ENCODE measurements around the gene CEP19. TPM values are rescaled to one million over a fixed set of nuclear protein-coding genes. Genes with fewer than 3 reads are reported as not detected.

CEP19 gene
- total and polyA plus RNA-seq, 9 donors, result 0.83 to 4.8 (median 1.9) TPM

DNA sequence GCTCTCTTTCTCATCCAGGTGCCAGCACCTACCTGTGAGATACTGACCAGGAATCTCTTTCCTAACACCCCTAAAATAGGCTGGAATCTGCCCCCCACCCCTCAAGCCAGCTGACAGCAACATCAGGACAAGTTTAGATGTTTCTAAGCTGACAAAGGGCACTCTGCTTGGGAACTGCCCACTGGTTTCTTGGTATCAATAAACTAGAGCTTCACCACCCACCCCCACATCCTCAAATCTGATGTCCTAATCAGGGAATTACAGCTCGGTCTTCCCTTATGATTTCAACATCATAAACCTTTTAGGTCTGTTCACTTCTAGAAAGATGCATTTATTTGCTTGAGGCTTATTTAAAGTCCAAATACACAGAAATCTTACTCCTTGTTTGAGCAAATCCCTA lies 34.7 kb downstream of the CEP19 start:
- Histone ChIP-seq H3K36me3 (no peaks in the 10 kb centered on the region), H3K27ac (no peak overlapping the region), H3K9me3 (no peaks in the 10 kb centered on the region), H3K27me3 (no peaks in the 10 kb centered on the region), H3K4me1 (ENCODE audit: insufficient read depth) (no peaks in the 10 kb centered on the region), H3K4me3 (no peak overlapping the region)
- WGBS, 3 donors, result 20 to 39% (median 26%) methylated on average over 1 of the region's 1 CpG
- TF ChIP-seq EP300 (IDR thresholded peaks at IDR 0.05) (no peak), POLR2A (IDR thresholded peaks at IDR 0.05) (no peak)
- TF ChIP-seq, protein P1, sequence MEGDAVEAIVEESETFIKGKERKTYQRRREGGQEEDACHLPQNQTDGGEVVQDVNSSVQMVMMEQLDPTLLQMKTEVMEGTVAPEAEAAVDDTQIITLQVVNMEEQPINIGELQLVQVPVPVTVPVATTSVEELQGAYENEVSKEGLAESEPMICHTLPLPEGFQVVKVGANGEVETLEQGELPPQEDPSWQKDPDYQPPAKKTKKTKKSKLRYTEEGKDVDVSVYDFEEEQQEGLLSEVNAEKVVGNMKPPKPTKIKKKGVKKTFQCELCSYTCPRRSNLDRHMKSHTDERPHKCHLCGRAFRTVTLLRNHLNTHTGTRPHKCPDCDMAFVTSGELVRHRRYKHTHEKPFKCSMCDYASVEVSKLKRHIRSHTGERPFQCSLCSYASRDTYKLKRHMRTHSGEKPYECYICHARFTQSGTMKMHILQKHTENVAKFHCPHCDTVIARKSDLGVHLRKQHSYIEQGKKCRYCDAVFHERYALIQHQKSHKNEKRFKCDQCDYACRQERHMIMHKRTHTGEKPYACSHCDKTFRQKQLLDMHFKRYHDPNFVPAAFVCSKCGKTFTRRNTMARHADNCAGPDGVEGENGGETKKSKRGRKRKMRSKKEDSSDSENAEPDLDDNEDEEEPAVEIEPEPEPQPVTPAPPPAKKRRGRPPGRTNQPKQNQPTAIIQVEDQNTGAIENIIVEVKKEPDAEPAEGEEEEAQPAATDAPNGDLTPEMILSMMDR (IDR thresholded peaks at IDR 0.05), result no peak
- no peak for DNase-seq
- intact Hi-C loops (cut with DNase I), result no loop called here

DNA sequence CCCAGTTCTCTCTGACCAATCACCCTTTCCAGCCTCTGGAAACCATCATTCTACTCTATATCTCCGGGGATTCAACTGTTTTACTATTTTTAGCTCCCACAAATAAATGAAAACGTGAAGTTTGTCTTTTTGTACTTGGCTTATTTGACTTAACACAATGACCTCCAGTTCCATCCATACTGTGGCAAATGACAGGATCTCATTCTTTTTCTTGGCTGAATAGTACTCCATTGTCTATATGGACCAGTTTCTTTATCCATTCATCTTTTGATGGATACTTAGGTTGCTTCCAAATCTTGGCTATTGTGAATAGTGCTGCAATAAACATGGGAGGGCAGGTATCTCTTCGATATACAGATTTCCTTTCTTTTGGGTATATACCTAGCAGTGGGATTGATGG lies 38.4 kb downstream of the CEP19 start:
- intact Hi-C loops (cut with DNase I), result no loop called here
- no peaks in the 10 kb centered on the region for H3K4me1 ChIP-seq (ENCODE audit: insufficient read depth)
- H3K27me3 ChIP-seq, result no peaks in the 10 kb centered on the region
- no peak overlapping the region for H3K4me3 ChIP-seq
- no peak for TF ChIP-seq EP300 (IDR thresholded peaks at IDR 0.05)
- TF ChIP-seq POLR2A (IDR thresholded peaks at IDR 0.05), result no peak
- TF ChIP-seq, protein P1 (IDR thresholded peaks at IDR 0.05), result no peak
- no peak for DNase-seq
- no peak overlapping the region for H3K27ac ChIP-seq
- 77 to 82% (median 81%) methylated on average over 3 of the region's 3 CpGs for WGBS, 3 donors
- no peaks in the 10 kb centered on the region for H3K9me3 ChIP-seq
- no peaks in the 10 kb centered on the region for H3K36me3 ChIP-seq

DNA sequence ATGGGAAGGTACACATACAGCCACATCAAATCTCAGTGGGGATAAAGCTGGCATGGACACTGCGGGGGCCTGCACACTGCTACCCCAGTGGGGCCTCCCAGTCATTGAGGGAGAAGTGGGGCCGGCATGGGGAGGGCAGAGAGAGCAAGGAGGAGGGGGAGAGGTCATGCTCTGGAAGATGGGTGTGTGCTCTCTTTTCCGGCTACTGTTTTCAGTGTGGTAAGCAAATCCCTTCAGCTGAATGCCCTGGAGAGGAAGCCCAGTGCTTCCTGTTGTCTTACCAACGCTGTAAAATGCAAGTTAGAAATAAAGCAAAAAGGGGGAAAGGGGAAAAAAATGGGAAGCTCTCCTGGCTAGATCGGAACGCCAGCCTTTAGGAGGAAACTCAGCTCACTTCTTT lies 41.7 kb downstream of the CEP19 start:
- no peaks in the 10 kb centered on the region for H3K27me3 ChIP-seq
- H3K9me3 ChIP-seq, result no peaks in the 10 kb centered on the region
- H3K27ac ChIP-seq, result no peak overlapping the region
- no peak overlapping the region for H3K4me3 ChIP-seq
- WGBS, 3 donors, result 38 to 40% (median 39%) methylated on average over 6 of the region's 6 CpGs
- no peaks in the 10 kb centered on the region for H3K36me3 ChIP-seq
- intact Hi-C loops (cut with DNase I), result no loop called here
- TF ChIP-seq, protein P1 (IDR thresholded peaks at IDR 0.05), result no peak
- no peak for TF ChIP-seq EP300 (IDR thresholded peaks at IDR 0.05)
- TF ChIP-seq POLR2A (IDR thresholded peaks at IDR 0.05), result no peak
- no peaks in the 10 kb centered on the region for H3K4me1 ChIP-seq (ENCODE audit: insufficient read depth)
- no peak for DNase-seq

DNA sequence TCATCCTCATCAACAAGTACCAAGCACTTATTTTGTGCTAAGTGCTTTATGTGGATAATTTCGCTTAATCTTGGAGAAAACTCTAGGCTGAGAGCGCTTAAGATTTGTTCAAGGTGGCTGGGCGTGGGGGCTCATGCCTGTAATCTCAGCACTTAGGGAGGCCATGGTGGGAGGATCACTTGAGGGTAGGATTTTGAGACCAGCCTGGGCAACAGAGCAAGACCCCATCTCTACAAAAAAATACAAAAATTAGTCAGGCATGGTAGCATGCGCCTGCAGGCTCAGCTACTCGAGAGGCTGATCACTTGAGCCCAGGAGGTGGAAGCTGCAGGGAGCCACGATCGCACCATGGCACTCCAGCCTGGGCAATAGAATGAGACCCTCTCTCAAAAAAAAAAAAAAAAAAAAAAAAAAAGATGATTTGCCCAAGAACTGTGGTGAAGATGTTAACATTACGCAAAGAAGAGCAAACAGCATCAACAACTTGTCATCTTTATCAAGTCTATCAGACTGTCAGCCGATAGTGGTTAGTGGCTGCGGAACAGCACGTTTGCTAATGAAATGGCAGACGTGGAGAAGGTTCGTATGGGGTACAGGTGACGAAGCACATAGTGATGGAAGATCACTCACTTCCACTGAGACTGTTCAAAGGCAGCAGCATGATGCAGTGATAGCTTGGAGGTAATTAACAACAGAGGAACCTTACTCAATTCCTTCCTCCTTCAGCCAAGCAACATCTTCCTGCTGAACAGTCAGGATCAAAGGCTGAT lies 44.8 kb downstream of the CEP19 start:
- H3K27ac ChIP-seq, result no peak overlapping the region
- H3K9me3 ChIP-seq, result no peaks in the 10 kb centered on the region
- TF ChIP-seq, protein P1 (IDR thresholded peaks at IDR 0.05), result no peak
- no peak for TF ChIP-seq EP300 (IDR thresholded peaks at IDR 0.05)
- no peak for TF ChIP-seq POLR2A (IDR thresholded peaks at IDR 0.05)
- no peaks in the 10 kb centered on the region for H3K36me3 ChIP-seq
- 88 to 89% (median 89%) methylated on average over 14 of the region's 14 CpGs for WGBS, 3 donors
- H3K27me3 ChIP-seq, result no peaks in the 10 kb centered on the region
- DNase-seq, result no peak
- no peaks in the 10 kb centered on the region for H3K4me1 ChIP-seq (ENCODE audit: insufficient read depth)
- H3K4me3 ChIP-seq, result no peak overlapping the region
- intact Hi-C loops (cut with DNase I), result no loop called here
